HepG2 (cell line): Measurements from ENCODE around the gene WSCD2. TPM values are rescaled to one million over a fixed set of nuclear protein-coding genes. Genes with fewer than 3 reads are reported as not detected.

ENCODE experiments used
- ATAC-seq: fragments of 200-7000 bp; cut with Tn5 transposase; 3 replicates; pipeline ENCODE4 v1.9.1; 2020; ENCODE audit warnings: mild to moderate bottlenecking, moderate library complexity
- BruUV-seq: library from RNA; stranded (reverse); fragments of 400-500 nt; replicated peaks from 2 replicates; lab custom pipeline; 2021; lab: Mats Ljungman, UMichigan
- CTCF ChIA-PET: fragments of 300-600 bp; formaldehyde crosslinking; extraction: SDS; loops from one replicate; lab custom pipeline; 2021; ENCODE audit warnings: low total read pairs, inconsistent platforms, low intra/inter-chr PET ratio; lab: Yijun Ruan, JAX
- POLR2A ChIA-PET: fragments of 350-600 bp; sonication (Branson Sonifier 250); formaldehyde crosslinking; loops from one replicate; lab custom pipeline; 2020; ENCODE audit warnings: antibody characterized with exemption, inconsistent platforms; lab: Yijun Ruan, JAX
- DNase-seq: peaks from one replicate; pipeline ENCODE4 v3.0.0-alpha.2; 2015; ENCODE audit warnings: low spot score
- FAIRE-seq: peaks from 3 replicates; lab custom pipeline; 2011; peaks lifted over from hg19 to GRCh38; lab: Jason Lieb, UNC
- H2AFZ ChIP-seq: one replicate; pipeline ENCODE4 v1.6.1; 2011; ENCODE audit warnings: low read length, inconsistent platforms
- H3K27ac ChIP-seq: fragments of 300-600 bp; 3 replicates; pipeline ENCODE4 v1.8.0; 2011; ENCODE audit warnings: mixed run types, mild to moderate bottlenecking, mixed read lengths, low read length, inconsistent platforms; ENCODE audit not compliant: insufficient read depth; ENCODE audit errors: extremely low read length
- H3K27me3 ChIP-seq, 2 experiments: fragments of 200-600 bp in 1 of 2; 2 replicates in 1 of 2; 3 replicates in 1 of 2; pipeline versions ENCODE4 v1.6.0 to v1.8.0; 2011; ENCODE audit warnings: low read length in 2 of 2, mild to moderate bottlenecking in 2 of 2, moderate library complexity in 2 of 2, inconsistent platforms in 1 of 2; ENCODE audit not compliant: insufficient read depth in 2 of 2, control insufficient read depth in 1 of 2
- H3K36me3 ChIP-seq, 2 experiments: fragments of 200-600 bp in 1 of 2; replicated peaks in 1 of 2; 2 replicates in 1 of 2; 3 replicates in 1 of 2; pipeline versions ENCODE4 v1.5.1 to v1.8.0; 2011; ENCODE audit warnings: low read length in 2 of 2, inconsistent platforms in 1 of 2; ENCODE audit not compliant: insufficient read depth in 2 of 2, control insufficient read depth in 1 of 2
- H3K4me1 ChIP-seq: 2 replicates; pipeline ENCODE4 v1.5.1; 2012; ENCODE audit warnings: low read length, inconsistent platforms; ENCODE audit not compliant: insufficient read depth
- H3K4me2 ChIP-seq: 2 replicates; pipeline ENCODE4 v1.6.0; 2011; ENCODE audit warnings: low read depth, low read length, inconsistent platforms
- H3K4me3 ChIP-seq, 3 experiments: fragments of 200-600 bp in 1 of 3; sonication (generic), shearing (Covaris generic) in 1 of 3; replicated peaks in 1 of 3; 2 replicates each; pipeline ENCODE4 v1.5.1; 2011 to 2016; ENCODE audit warnings: low read length in 3 of 3, inconsistent platforms in 2 of 3, low read depth in 2 of 3, mild to moderate bottlenecking in 2 of 3, control low read depth in 1 of 3, mixed read lengths in 1 of 3; ENCODE audit not compliant: insufficient read depth in 1 of 3
- H3K79me2 ChIP-seq: one replicate; pipeline ENCODE4 v1.6.1; 2011; ENCODE audit warnings: low read length, inconsistent platforms; ENCODE audit not compliant: insufficient read depth
- H3K9ac ChIP-seq: 2 replicates; pipeline ENCODE4 v1.6.0; 2011; ENCODE audit warnings: mild to moderate bottlenecking, low read depth, low read length, inconsistent platforms; ENCODE audit not compliant: insufficient read depth
- H3K9me3 ChIP-seq: 2 replicates; pipeline ENCODE4 v1.5.1; 2012; ENCODE audit warnings: mild to moderate bottlenecking, low read length
- H4K20me1 ChIP-seq: 2 replicates; pipeline ENCODE4 v1.6.0; 2011; ENCODE audit warnings: inconsistent platforms, mild to moderate bottlenecking, low read length, moderate library complexity; ENCODE audit not compliant: insufficient read depth
- GABPB1 ChIP-seq: IDR thresholded peaks from 2 replicates; pipeline ENCODE4 v1.6.1; 2016; ENCODE audit warnings: mild to moderate bottlenecking, missing genetic modification reagents, moderate library complexity, missing compliant biosample characterization
- NFATC3 ChIP-seq: sonication (generic); formaldehyde crosslinking; IDR thresholded peaks from 2 replicates; pipeline ENCODE4 v1.5.1; 2020; ENCODE audit warnings: mild to moderate bottlenecking, missing genetic modification reagents
- NR2C2 ChIP-seq: sonication (generic); formaldehyde crosslinking; IDR thresholded peaks from 2 replicates; pipeline ENCODE4 v1.4.0; 2020; ENCODE audit warnings: missing genetic modification reagents, mild to moderate bottlenecking, moderate library complexity, borderline replicate concordance
- RBAK ChIP-seq: sonication (generic); formaldehyde crosslinking; IDR thresholded peaks from 2 replicates; pipeline ENCODE4 v1.5.1; 2020; ENCODE audit warnings: mild to moderate bottlenecking, missing genetic modification reagents
- TRIM24 ChIP-seq: sonication (generic); formaldehyde crosslinking; IDR thresholded peaks from 2 replicates; pipeline ENCODE4 v1.8.0; 2022; ENCODE audit warnings: mild to moderate bottlenecking, missing genetic modification reagents
- ZBED4 ChIP-seq: sonication (generic); formaldehyde crosslinking; IDR thresholded peaks from 2 replicates; pipeline ENCODE4 v1.4.0; 2020; ENCODE audit warnings: missing genetic modification reagents, borderline replicate concordance
- ZNF235 ChIP-seq: sonication (generic); formaldehyde crosslinking; IDR thresholded peaks from 2 replicates; pipeline ENCODE4 v1.8.1; 2023; ENCODE audit warnings: mild to moderate bottlenecking, missing genetic modification reagents, borderline replicate concordance
- ZNF562 ChIP-seq: sonication (generic); formaldehyde crosslinking; IDR thresholded peaks from 2 replicates; pipeline ENCODE4 v1.8.0; 2022; ENCODE audit warnings: missing genetic modification reagents, borderline replicate concordance
- ZNF644 ChIP-seq: IDR thresholded peaks from 2 replicates; pipeline ENCODE4 v1.6.1; 2016; ENCODE audit warnings: low read depth
- ZNF749 ChIP-seq: sonication (generic); formaldehyde crosslinking; IDR thresholded peaks from 2 replicates; pipeline ENCODE4 v1.8.0; 2022; ENCODE audit warnings: mild to moderate bottlenecking, missing genetic modification reagents, moderate library complexity, borderline replicate concordance
- ZNF773 ChIP-seq: sonication (generic); formaldehyde crosslinking; IDR thresholded peaks from 2 replicates; pipeline ENCODE4 v1.4.0; 2020; ENCODE audit warnings: missing genetic modification reagents, borderline replicate concordance
- WGBS: methylation state at CpG from one replicate; pipeline ENCODE4 v1.1.6; 2017; ENCODE audit warnings: low lambda C conversion rate; 5-methylcytosine and 5-hydroxymethylcytosine counted together
- in situ Hi-C: cut with HindIII; loops from 2 replicates; pipeline ENCODE4 v1.10.0; 2017; ENCODE audit warnings: low pct_unique_long_range_greater_than_20kb; ENCODE audit not compliant: extremely low pct_ligation_motif_present
- intact Hi-C: fragments of 100-400 bp; cut with micrococcal nuclease; formaldehyde crosslinking; loops from one replicate; pipeline ENCODE4 v1.10.0; 2022; ENCODE audit not compliant: unreplicated experiment
- polyA plus RNA-seq, 8 experiments: library from polyadenylated mRNA; depleted of rRNA in 3 of 8; stranded (reverse) in 7 of 8; unstranded in 1 of 8; fragments of >200 nt; fragmentation: Illumina TruSeq in 4 of 8; extraction: Trizol in 4 of 8; gene quantifications; 2 replicates each; pipeline versions ENCODE4 v1.2.1 to v1.2.3, GENCODE V29; 2011 to 2016; ENCODE audit warnings: low read depth in 4 of 8, missing spikeins in 1 of 8, mixed read lengths in 1 of 8; ENCODE audit not compliant: insufficient read depth in 1 of 8
- total RNA-seq, 5 experiments: library from RNA; depleted of rRNA; stranded (reverse); fragments of >200 nt; fragmentation: Illumina TruSeq; extraction: Trizol; gene quantifications; 2 replicates each; pipeline ENCODE4 v1.2.3, GENCODE V29; 2016; ENCODE audit warnings: low read depth in 1 of 5
- TF ChIP-seq, protein P1 (sequence below): sonication (generic); formaldehyde crosslinking; IDR thresholded peaks from 2 replicates; pipeline ENCODE4 v1.8.1; 2023; ENCODE audit warnings: mild to moderate bottlenecking, missing genetic modification reagents
- TF ChIP-seq, protein P2 (sequence below): sonication (generic); formaldehyde crosslinking; conservative IDR thresholded peaks from 2 replicates; pipeline ENCODE4 v1.8.0; 2022; ENCODE audit warnings: low read depth, missing genetic modification reagents

WSCD2 gene
- total and polyA plus RNA-seq, 2 of the 13 experiments (the other 11 are each of a cell fraction or from before 2014, with no cell fraction given): not detected

DNA sequence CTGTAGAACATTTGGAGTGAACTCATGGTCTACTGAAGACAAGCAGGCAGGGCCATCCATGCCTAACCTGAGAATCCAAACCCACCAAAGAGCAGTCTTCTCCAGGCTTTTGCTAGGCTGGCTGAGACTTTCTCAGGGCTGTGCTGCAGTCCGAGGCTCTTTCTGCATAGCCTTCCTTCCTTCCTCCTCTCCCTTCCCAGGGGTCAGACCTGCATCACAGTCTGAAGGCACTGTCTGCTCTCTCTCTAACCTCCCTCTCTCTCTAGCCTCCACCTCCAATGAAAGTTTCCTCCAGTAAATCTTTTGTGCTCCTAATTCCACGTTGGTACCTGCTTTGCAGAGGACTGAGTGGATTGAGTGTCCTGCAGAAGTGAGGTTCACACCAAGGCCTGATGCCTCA, 6.4 kb upstream of the WSCD2 start:
- no peak for FAIRE-seq
- Histone ChIP-seq H3K9me3 (no peaks in the 10 kb centered on the region), H3K4me2 (no peak overlapping the region), H4K20me1 (no peaks in the 10 kb centered on the region), H3K79me2 (no peaks in the 10 kb centered on the region), H3K27ac (no peak overlapping the region), H3K4me3 (no peak overlapping the region), H3K27me3 (peaks cover 0 to 16% of the 10 kb centered on the region in 2 experiments; a peak in 4 of 5 replicates), H3K36me3 (no peaks in the 10 kb centered on the region), H2AFZ (no peak overlapping the region), H3K4me1 (no peaks in the 10 kb centered on the region), H3K9ac (no peak overlapping the region)
- in situ Hi-C loops (no loop called here), intact Hi-C loops (no loop called here)
- TF ChIP-seq RBAK (CRISPR knock-in tag) (no peak), ZNF644 (CRISPR knock-in tag) (no peak), NFATC3 (CRISPR knock-in tag) (no peak), ZBED4 (CRISPR knock-in tag) (no peak), ZNF749 (CRISPR knock-in tag) (no peak), ZNF562 (no peak), GABPB1 (no peak), ZNF773 (CRISPR knock-in tag) (no peak), TRIM24 (no peak), ZNF235 (no peak), NR2C2 (CRISPR knock-in tag) (no peak)
- TF ChIP-seq, protein P1, sequence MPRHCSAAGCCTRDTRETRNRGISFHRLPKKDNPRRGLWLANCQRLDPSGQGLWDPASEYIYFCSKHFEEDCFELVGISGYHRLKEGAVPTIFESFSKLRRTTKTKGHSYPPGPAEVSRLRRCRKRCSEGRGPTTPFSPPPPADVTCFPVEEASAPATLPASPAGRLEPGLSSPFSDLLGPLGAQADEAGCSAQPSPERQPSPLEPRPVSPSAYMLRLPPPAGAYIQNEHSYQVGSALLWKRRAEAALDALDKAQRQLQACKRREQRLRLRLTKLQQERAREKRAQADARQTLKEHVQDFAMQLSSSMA: no peak
- TF ChIP-seq, protein P2, sequence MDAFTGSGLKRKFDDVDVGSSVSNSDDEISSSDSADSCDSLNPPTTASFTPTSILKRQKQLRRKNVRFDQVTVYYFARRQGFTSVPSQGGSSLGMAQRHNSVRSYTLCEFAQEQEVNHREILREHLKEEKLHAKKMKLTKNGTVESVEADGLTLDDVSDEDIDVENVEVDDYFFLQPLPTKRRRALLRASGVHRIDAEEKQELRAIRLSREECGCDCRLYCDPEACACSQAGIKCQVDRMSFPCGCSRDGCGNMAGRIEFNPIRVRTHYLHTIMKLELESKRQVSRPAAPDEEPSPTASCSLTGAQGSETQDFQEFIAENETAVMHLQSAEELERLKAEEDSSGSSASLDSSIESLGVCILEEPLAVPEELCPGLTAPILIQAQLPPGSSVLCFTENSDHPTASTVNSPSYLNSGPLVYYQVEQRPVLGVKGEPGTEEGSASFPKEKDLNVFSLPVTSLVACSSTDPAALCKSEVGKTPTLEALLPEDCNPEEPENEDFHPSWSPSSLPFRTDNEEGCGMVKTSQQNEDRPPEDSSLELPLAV (CRISPR knock-in tag): no peak
- BruUV-seq: no TSS peak
- ChIA-PET POLR2A (no interaction called here), CTCF (no interaction called here)
- no peak for ATAC-seq
- 0% methylated on average over 2 of the region's 2 CpGs for WGBS
- no peak for DNase-seq
